ENCODE results near the gene PDHX.

DNA sequence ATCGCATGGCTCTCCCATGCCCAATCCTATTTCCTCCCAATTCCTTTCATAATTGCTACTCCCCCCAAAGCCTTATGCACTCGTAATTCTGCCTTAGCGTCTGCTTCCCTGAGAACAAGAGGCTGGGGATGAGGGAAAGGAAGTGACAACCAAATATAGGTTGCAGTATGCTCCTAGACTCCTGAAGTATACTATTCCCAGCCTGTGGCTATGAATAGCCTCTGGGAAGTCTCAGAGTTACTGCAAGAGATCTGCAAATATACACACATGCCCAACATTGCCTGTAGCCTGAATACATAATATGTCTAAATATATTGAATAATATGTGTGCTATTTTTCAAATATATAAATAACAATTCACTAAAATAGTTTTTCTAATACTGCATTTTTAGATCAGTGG is 126.5 kb downstream of the PDHX start:
- TF ChIP-seq, protein P1, sequence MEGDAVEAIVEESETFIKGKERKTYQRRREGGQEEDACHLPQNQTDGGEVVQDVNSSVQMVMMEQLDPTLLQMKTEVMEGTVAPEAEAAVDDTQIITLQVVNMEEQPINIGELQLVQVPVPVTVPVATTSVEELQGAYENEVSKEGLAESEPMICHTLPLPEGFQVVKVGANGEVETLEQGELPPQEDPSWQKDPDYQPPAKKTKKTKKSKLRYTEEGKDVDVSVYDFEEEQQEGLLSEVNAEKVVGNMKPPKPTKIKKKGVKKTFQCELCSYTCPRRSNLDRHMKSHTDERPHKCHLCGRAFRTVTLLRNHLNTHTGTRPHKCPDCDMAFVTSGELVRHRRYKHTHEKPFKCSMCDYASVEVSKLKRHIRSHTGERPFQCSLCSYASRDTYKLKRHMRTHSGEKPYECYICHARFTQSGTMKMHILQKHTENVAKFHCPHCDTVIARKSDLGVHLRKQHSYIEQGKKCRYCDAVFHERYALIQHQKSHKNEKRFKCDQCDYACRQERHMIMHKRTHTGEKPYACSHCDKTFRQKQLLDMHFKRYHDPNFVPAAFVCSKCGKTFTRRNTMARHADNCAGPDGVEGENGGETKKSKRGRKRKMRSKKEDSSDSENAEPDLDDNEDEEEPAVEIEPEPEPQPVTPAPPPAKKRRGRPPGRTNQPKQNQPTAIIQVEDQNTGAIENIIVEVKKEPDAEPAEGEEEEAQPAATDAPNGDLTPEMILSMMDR (IDR thresholded peaks at IDR 0.05) = no peak
- TF ChIP-seq POLR2A (IDR thresholded peaks at IDR 0.05) (no peak), POLR2AphosphoS5 (IDR thresholded peaks at IDR 0.05) (no peak)

Data from gastroesophageal sphincter (tissue), 3 donors.